ENCODE data around the gene GULP1.

GRCh38 chr2:188622601-188623260 is 331.1 kb downstream of the GULP1 start:
- TF ChIP-seq, protein P1, sequence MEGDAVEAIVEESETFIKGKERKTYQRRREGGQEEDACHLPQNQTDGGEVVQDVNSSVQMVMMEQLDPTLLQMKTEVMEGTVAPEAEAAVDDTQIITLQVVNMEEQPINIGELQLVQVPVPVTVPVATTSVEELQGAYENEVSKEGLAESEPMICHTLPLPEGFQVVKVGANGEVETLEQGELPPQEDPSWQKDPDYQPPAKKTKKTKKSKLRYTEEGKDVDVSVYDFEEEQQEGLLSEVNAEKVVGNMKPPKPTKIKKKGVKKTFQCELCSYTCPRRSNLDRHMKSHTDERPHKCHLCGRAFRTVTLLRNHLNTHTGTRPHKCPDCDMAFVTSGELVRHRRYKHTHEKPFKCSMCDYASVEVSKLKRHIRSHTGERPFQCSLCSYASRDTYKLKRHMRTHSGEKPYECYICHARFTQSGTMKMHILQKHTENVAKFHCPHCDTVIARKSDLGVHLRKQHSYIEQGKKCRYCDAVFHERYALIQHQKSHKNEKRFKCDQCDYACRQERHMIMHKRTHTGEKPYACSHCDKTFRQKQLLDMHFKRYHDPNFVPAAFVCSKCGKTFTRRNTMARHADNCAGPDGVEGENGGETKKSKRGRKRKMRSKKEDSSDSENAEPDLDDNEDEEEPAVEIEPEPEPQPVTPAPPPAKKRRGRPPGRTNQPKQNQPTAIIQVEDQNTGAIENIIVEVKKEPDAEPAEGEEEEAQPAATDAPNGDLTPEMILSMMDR (IDR thresholded peaks at IDR 0.05) = no peak
- TF ChIP-seq POLR2AphosphoS5 (IDR thresholded peaks at IDR 0.05; ENCODE audit: insufficient read depth in 1 of 2, low read depth in 1 of 2) (no peak), POLR2A (IDR thresholded peaks at IDR 0.05) (no peak)

Measured in vagina (tissue), 2 donors.